GM19468 (cell line): Measurements from ENCODE around the gene COL6A3.
"Not testable (repeated sequence)": the region's sequence is repeated elsewhere in the genome, so short reads cannot be mapped to it uniquely, and the experiment has no call there.

Experiments used
- ATAC-seq: cut with Tn5 transposase; IDR thresholded peaks from one replicate; pipeline ENCODE4 v1.9.1; 2021; ENCODE audit warnings: mild to moderate bottlenecking, moderate library complexity, moderate number of reproducible peaks; ENCODE audit not compliant: unreplicated experiment; ENCODE audit errors: extremely low read depth

COL6A3 gene

GRCh38 chr2:237303244-237303643, 110.7 kb downstream of the COL6A3 start:
- ATAC-seq, result not testable (repeated sequence)

DNA sequence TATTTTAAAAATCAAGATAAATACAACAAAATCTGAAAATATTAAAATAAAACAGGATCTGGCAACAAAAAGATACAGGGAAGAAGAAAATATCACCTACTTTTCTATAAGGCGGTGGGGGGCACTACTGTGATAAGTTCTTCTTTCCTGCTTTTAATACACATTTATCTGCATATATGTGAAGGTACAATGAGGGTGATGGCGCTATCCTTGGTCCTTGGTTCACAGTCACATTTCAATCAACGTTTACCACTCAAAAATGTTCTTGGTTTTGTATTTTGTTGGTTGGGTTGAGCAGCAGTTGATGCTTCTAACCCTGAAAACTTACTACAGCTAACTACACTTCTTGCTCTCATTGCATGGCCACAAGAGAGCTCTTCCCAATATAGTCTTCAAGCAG, 112.4 kb downstream of the COL6A3 start:
- ATAC-seq, result no peak

GRCh38 chr2:237300739-237301138, 113.2 kb downstream of the COL6A3 start:
- no peak for ATAC-seq

DNA sequence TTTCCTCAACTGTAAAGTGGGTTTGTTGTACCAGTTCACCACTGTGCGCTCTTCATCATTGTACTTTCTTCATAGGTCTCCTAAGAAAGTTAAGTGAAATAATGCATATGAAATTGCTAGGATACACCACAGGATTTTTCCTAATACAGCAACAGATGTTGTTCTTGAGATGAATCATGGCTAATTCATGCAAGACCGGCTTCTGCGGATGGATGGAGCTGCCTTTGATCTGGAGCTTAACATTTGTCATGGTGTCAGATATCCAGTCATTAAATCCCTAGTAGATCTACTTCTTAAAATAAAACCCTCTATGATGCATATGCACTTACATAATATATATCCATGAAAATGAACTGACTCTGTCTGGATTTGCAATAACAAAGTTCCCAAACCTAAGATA, 114.1 kb downstream of the COL6A3 start:
- no peak for ATAC-seq

DNA sequence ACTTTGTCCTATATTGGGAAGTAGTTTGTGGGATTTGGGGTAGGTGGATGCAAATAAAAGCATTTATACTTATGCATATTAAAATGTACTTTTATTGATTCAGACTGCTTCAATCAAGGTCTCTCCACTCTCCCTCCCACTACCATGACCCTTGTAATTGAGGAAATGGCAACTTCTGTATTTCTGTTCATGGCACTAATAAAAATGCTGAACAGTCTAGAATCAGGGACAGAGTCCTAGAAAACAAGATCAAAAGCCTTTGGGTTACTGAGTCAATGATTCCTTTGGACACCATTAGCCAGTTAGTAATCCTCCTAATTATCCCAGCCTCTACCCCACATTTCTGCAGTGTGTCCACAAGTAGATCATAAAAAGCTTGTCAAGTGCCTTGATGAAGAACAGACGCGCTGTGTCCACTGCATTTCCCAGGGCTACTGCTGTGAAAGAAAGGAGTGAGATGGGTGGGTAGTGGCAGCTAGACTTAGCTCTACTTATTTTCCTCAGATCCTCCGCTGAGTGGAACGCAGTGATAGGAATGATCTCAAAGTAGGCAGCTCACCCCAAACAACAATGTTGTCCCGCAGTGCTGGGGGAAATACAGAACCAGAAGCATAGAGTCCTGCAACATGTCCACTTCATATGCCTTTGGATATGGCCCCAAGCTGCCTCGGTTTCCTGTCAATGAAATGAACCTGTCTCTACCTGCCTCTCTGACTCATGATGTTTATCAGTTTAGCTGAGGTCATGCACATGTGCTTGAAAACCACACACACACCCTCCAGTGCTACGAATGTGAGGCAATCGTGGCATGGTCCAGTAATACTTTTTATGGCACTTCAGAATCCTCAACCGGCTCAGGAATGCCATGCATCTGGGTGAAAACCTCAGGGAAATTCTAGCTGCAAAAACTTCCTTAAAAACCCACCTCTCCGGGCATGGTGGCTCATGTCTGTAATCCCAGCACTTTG, 115.5 kb downstream of the COL6A3 start:
- no peak for ATAC-seq

- ATAC-seq, result no peak
These were observed 116.4 kb downstream of the COL6A3 start for GRCh38 chr2:237297421-237298150.

GRCh38 chr2:237296756-237297155, 117.2 kb downstream of the COL6A3 start:
- no peak for ATAC-seq

DNA sequence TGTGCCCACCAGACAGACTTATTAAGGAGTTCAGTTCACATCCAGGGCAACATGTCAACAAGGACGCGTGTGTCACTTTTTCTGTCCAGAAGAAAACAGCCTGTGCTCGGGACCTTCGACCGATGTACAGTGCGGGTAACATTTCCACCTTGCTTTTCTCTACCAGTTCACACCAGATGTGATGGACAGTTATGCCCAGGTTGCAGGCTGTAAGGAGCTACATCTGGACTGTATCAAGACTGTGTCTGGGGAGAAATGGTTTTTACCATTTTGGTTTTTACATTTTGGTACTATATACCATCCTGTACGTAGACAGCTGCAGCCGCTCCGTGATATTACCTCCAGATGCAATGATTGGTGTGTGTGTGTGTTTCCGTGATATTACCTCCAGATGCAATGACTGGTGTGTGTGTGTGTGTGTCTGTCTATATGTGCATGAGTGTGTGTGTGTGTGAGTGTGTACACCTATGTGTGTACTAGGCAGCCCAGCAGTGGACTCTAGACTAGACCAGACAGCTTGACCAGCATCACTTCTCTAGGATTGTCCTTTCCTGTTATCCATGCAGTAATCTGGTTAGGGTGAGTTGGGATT, 118.0 kb downstream of the COL6A3 start:
- no peak for ATAC-seq

GRCh38 chr2:237294460-237294859, 119.5 kb downstream of the COL6A3 start:
- no peak for ATAC-seq

DNA sequence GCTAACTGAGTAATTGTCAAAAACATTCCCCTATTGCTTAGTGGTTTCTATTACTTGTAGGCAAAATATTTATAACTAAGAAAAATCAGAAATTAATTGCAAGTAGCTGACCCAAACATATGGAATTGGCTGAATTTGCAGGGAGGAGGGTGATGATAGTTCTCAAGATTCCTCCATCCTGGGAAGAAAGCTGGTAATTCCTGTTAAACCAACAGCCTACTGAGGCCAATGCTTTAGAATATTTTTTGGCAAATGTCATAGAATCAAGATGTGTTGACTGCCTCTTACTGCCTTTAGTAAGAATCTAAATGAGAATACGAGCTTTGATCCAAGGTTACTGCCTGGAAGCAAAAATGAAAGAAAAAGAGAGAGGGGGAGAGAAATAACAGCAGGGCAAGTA, 120.0 kb downstream of the COL6A3 start:
- ATAC-seq, result no peak

DNA sequence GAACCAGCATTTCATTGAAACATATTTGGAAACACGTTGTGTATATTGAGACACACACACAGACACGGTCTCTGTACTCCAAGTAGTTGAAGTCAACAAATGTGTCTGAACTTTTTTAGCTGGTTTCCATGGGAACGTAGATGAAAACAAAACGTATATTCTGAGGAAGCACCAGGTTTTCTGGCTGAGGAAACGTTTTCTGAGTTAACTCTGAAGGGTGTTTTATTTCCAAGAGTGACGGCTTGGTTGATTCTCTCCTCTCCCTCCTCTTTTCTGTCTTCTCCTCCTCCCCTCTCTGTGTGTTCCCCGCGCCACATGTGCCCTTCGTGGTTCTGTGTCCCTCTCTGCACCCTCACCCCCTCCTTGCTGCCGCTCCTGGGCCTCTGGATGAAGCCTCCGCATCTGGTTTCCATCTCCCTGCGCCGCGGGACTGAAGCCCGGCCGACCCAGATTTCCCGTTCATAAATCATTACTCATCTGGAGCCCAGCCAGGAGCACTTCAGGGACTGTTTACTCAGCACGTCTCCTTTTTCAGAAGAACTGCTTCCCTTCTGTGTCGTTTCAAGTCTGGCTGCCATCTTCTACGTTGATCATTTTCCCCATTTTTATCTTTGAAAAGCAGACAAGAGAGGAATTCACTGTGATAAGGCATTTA, 122.7 kb downstream of the COL6A3 start:
- ATAC-seq, result no peak

DNA sequence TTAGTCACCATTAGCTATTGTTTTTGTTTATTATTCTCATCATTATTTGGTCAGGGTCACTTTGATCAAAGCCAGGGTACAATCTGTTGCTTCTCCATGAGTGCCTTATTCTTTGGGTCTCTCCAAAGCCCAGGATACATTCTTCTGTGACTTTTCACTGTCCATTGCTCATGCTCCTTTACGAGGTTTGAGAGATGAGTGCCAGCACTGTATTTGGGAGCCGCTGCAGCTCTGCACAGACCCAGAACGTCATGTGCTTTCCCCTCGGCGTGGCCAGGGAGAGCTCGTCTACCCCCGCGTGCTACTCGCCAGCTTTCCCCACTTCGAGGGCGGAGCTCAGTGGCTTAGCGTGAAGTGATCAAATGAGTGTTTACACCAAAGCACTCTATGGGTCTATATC, 123.7 kb downstream of the COL6A3 start:
- no peak for ATAC-seq

- no peak for ATAC-seq
These were observed 124.8 kb downstream of the COL6A3 start for GRCh38 chr2:237289139-237289538.

DNA sequence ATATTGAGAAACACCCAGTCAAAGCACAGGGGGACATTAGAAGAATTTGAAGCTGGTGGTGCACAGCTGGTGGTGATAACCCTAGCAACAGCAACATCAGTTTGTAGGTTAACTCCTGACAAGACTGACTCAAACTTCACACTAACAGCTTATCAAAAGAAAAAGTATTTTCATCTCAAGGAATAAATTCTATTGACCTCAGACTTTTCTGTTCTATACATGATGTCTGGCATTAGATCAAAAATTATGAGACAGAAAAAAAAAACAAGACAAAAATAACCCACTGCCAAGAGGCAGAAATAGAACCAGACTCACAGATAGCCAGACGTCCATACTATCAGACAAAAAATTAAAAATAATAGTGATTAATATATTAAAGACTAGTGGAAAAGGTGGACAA, 126.1 kb downstream of the COL6A3 start:
- no peak for ATAC-seq

GRCh38 chr2:237283131-237283928, 130.6 kb downstream of the COL6A3 start:
- no peak for ATAC-seq

GRCh38 chr2:237282568-237283128, 131.3 kb downstream of the COL6A3 start:
- ATAC-seq, result no peak

DNA sequence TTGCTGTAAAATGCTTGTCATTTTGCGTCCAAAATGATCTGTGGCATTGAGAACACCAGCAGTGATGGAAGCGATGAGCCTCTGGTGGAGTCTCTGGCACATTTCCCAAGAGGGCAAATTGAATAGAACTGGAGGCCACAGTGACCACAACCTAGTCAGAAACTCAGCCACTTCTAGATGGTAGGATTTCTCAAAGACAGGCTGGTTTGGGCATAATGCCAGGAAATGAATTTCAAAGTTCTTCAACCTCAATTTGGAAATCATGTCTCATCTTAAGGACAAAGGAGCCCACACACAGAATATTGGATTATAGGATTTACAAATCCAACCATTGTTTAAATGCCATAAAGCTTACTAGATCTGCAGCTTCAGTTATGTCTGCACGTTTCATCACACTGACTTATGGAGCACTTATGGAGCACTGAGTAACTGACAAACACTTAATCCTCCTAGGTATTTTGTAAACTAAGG, 132.1 kb downstream of the COL6A3 start:
- ATAC-seq, result no peak

- no peak for ATAC-seq
These were observed 133.0 kb downstream of the COL6A3 start for GRCh38 chr2:237280939-237281338.

DNA sequence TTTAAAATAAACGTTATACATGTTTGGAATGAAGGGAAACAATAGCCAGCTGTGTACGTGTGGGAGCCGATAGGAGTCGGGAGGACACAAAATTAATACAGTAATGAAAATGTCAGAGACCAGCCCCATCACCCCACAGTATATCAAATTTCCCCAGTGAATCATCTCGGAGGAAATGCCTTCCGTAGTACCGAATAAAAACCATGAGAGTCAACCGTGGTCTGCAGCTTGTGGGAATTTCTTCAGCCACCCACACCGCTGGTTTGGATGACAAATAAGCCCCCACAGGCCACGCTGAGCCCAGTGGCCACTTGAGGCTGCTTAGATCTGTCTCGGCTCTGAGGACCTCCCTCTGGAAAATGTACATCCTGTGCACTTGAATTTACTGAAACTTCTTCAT, 133.7 kb downstream of the COL6A3 start:
- ATAC-seq, result no peak
